HFF-Myc (cell line): ENCODE data around the gene RUVBL2.

Experiments
- DNase-seq: peaks from one replicate; pipeline ENCODE4 v3.0.0-alpha.2; 2011; ENCODE audit warnings: low read depth; ENCODE audit errors: extremely low read depth
- H3K4me3 ChIP-seq: replicated peaks from 2 replicates; pipeline ENCODE4 v1.5.1; 2011; ENCODE audit warnings: low read depth, mild to moderate bottlenecking, control low read depth, low read length
- TF ChIP-seq, protein P1 (sequence below): IDR thresholded peaks from 2 replicates; pipeline ENCODE4 v1.5.1; 2012; ENCODE audit warnings: mild to moderate bottlenecking, low read depth, low read length, control low read depth; ENCODE audit errors: missing control alignments

RUVBL2 gene

DNA sequence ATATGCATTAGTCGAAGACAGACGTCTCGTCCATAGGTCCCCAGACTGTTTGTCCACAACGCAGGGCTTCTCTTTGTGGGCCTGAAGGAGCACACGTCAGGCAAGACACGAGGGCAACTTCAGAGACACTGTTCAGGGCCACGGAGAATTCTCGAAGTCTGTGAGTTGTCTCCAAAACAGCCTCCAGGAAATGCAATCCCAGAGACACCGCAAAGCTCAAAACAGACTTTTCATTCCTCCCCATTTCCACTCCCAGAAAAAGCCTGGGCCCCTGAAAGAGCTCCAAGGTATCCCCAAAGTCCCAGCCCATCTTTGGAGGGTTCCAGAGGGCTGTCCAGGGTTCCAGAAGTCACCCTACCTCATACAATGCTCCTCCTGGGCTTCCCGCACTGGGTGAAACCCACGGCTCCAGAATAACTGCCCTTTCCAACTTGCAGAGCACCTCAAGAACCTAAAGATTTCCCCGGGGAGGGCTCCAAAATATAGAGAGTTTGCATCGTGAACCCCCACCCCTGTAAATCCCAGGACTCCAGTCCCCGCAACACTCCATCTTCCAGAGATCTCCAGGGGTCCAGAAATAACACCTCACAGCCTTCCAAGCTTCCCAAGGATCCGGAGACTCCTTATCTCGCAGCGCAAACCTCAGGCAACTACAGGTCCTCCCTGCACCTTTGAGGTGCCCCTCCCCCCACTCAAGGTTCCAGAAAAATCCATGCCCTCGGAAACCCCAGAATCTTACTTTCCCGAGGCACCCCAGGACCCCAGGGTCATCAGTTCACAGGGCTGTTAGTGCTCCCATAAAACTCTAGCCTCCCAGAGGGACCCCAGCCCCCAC is 29.3 kb upstream of the RUVBL2 start:
- H3K4me3 ChIP-seq: 0 out of 2 replicates have a peak overlapping the region, but pooled peaks have one; percentile 7
- no peak for DNase-seq
- TF ChIP-seq, protein P1, sequence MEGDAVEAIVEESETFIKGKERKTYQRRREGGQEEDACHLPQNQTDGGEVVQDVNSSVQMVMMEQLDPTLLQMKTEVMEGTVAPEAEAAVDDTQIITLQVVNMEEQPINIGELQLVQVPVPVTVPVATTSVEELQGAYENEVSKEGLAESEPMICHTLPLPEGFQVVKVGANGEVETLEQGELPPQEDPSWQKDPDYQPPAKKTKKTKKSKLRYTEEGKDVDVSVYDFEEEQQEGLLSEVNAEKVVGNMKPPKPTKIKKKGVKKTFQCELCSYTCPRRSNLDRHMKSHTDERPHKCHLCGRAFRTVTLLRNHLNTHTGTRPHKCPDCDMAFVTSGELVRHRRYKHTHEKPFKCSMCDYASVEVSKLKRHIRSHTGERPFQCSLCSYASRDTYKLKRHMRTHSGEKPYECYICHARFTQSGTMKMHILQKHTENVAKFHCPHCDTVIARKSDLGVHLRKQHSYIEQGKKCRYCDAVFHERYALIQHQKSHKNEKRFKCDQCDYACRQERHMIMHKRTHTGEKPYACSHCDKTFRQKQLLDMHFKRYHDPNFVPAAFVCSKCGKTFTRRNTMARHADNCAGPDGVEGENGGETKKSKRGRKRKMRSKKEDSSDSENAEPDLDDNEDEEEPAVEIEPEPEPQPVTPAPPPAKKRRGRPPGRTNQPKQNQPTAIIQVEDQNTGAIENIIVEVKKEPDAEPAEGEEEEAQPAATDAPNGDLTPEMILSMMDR: no peak

DNA sequence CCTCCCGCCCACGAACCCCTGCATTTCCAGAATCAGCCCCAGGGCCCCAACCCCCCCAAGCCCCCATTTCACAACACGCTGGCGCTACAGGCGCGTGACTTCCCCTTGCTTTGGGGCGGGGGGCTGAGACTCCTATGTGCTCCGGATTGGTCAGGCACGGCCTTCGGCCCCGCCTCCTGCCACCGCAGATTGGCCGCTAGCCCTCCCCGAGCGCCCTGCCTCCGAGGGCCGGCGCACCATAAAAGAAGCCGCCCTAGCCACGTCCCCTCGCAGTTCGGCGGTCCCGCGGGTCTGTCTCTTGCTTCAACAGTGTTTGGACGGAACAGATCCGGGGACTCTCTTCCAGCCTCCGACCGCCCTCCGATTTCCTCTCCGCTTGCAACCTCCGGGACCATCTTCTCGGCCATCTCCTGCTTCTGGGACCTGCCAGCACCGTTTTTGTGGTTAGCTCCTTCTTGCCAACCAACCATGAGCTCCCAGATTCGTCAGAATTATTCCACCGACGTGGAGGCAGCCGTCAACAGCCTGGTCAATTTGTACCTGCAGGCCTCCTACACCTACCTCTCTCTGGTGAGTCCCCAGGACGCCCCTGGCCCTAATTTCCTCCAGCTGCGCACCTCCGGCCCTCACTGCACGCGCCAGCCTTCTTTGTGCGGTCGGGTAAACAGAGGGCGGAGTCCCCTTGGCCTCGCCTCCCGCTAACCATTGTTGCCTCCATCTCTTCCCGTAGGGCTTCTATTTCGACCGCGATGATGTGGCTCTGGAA is 28.5 kb upstream of the RUVBL2 start, which contains the start of gene FTL:
FTL (plus strand) TSS at position 270 of the 766 bp plus-strand sequence; CDS start at position 469, 199 bp downstream.
- TF ChIP-seq, protein P1: no peak
- peak within 1 kb of the TSS; percentile 91 for H3K4me3 ChIP-seq
- no peak for DNase-seq

DNA sequence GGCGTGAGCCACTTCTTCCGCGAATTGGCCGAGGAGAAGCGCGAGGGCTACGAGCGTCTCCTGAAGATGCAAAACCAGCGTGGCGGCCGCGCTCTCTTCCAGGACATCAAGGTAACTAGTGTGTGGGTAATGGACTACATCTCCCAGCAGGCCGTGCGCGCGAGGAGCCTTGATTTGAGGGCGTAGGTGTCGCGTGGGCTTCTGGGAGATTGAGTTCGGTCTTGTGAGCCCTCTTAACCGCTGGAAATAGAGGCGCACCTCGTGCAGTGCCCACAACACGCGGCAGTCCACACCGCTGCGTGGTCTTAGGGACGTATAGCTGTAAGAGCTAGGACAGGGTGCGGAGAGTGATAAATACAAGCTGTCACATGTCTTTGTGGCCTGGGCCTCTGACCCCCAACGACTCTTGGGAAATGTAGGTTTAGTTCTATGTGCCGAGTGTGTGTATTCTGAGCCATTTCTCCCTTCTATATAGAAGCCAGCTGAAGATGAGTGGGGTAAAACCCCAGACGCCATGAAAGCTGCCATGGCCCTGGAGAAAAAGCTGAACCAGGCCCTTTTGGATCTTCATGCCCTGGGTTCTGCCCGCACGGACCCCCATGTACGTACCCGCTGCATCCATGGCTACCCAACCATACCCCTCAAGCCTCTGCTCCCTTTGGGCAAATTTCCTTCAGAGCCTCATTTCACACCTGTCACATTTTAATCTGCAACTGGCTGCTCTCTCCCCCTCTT is 27.7 kb upstream of the RUVBL2 start:
- H3K4me3 ChIP-seq: peak overlapping the region; percentile 91
- no peak for DNase-seq
- TF ChIP-seq, protein P1: no peak

DNA sequence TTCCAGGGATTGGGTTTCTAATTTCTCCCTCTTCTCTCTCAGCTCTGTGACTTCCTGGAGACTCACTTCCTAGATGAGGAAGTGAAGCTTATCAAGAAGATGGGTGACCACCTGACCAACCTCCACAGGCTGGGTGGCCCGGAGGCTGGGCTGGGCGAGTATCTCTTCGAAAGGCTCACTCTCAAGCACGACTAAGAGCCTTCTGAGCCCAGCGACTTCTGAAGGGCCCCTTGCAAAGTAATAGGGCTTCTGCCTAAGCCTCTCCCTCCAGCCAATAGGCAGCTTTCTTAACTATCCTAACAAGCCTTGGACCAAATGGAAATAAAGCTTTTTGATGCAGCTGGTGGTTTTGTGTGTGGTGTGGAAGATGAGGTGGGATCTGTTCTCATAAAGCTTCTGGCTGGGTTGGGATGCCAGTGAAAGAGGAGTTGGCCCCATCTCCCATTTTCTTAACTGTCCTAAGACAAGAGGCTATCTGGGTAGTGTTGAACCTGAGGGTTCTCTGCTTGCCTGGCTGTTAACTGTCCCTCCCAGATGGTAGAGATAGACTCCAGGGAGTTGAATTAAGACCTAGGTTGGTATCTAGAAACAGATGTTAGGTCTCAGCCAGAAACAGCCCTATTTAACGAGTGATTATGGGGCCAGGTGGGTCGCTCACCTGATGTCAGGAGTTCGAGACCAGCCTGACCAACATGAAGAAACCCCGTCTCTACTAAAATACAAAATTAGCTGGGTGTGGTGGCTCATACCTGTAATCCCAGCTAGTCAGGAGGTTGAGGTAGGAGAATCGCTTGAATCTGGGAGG is 26.9 kb upstream of the RUVBL2 start:
- DNase-seq: no peak
- TF ChIP-seq, protein P1: no peak
- H3K4me3 ChIP-seq: peak overlapping the region; percentile 91

DNA sequence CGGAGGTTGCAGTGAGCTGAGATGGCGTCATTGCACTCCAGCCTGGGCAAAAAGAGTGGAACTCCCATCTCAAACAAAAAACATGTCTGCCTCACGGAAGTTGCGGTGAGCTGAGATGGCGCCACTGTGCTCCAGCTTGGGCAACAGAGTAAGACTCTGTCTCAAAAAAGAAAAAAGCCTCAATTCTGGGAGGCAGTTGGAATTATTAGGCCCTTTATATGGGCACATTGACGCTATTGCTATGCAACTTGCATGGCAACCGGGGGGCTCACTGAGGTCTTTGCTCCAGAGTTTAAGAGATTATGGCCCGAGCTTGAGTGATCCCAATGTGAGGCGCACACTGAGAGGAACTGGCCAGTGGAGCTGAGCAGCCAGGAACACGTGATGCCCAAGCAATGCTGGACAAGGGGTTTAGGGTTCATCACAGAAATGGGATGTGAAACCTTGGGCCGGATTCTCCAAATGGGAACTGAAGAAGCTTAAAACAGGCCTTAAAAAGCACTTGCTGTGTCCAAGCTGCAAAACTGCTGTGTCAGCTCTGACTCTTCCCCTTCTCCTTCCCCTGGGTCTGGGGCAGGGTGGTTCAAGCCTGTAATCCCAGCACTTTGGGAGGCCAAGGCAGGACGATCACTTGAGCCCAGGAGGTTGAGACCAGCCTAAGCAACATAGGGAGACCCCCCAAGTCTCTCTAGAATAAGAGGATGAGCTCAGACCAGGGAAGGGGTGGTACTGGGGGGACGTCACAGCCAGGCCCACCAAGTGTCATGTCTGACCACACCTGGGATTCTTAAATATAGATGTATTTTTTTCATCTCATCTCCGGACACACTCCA is 26.1 kb upstream of the RUVBL2 start:
- no peak for DNase-seq
- TF ChIP-seq, protein P1: no peak
- H3K4me3 ChIP-seq: no peak overlapping the region
